Astrocyte (in vitro differentiated cells and primary cell): ENCODE data around the gene F5.

ENCODE experiments used
- EZH2 ChIP-seq: IDR thresholded peaks from 2 replicates; pipeline ENCODE4 v1.6.1; 2012; ENCODE audit warnings: mild to moderate bottlenecking, low read length, inconsistent platforms; ENCODE audit not compliant: insufficient read depth
- TF ChIP-seq, protein P1 (sequence below): IDR thresholded peaks from 2 replicates; pipeline ENCODE4 v1.5.1; 2011; ENCODE audit warnings: low read depth, mild to moderate bottlenecking, inconsistent platforms, low read length, moderate library complexity; ENCODE audit not compliant: insufficient read depth

DNA sequence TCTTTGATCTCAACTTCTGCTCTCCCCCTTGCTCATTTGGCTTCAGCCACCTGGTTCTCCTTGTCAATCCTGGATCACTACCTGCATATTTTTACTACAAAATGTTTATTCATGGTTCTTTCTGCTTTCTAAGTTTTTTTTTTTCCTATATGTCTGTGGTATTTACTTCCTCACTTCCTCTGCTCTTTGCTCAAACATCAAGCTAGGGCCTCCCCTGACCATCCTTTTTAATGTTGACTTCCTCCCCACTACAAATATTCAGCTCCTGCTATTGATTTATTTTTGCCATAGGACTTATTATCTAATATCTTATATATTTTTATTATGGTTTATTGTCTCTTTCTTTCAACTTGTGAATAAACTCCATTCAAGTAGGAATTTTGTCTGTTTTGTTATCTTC is 86.5 kb downstream of the F5 start:
- TF ChIP-seq, protein P1, sequence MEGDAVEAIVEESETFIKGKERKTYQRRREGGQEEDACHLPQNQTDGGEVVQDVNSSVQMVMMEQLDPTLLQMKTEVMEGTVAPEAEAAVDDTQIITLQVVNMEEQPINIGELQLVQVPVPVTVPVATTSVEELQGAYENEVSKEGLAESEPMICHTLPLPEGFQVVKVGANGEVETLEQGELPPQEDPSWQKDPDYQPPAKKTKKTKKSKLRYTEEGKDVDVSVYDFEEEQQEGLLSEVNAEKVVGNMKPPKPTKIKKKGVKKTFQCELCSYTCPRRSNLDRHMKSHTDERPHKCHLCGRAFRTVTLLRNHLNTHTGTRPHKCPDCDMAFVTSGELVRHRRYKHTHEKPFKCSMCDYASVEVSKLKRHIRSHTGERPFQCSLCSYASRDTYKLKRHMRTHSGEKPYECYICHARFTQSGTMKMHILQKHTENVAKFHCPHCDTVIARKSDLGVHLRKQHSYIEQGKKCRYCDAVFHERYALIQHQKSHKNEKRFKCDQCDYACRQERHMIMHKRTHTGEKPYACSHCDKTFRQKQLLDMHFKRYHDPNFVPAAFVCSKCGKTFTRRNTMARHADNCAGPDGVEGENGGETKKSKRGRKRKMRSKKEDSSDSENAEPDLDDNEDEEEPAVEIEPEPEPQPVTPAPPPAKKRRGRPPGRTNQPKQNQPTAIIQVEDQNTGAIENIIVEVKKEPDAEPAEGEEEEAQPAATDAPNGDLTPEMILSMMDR: no peak
- TF ChIP-seq EZH2: no peak
